Omental fat pad (tissue), 4 donors: ENCODE measurements around the gene TSPYL1. TPM values are rescaled to one million over a fixed set of nuclear protein-coding genes. Genes with fewer than 3 reads are reported as not detected.

Source experiments
- ATAC-seq: fragments of 150-250 bp; one replicate; pipeline ENCODE4 v1.9.1; 2016; ENCODE audit warnings: mild to moderate bottlenecking, moderate library complexity; ENCODE audit not compliant: low FRiP score
- DNase-seq: peaks from one replicate; pipeline ENCODE4 v3.0.0-alpha.2; 2019; ENCODE audit warnings: low spot score
- CTCF ChIP-seq, 3 donors: fragments of 450-650 bp; IDR thresholded peaks; one replicate each; pipeline ENCODE4 v1.5.1; 2016 to 2017; ENCODE audit warnings: antibody characterized with exemption in 3 of 3, mild to moderate bottlenecking in 3 of 3, moderate library complexity in 2 of 3
- total RNA-seq, 4 donors: library from RNA; depleted of rRNA; stranded (reverse); fragments of >200 nt; gene quantifications; one replicate each; pipeline ENCODE4 v1.1.0, GENCODE V29; 2016

Gene TSPYL1
- total RNA-seq, 4 donors from 2014 or later: 43.5 to 94.0 (median 65.1) TPM

GRCh38 chr6:116253505-116254296 lies 26.0 kb downstream of the TSPYL1 start, which contains the start of gene TSPYL4:
TSS of gene TSPYL4 (minus strand) at chr6:116254075. CDS start at chr6:116254008, 67 bp downstream.
- ATAC-seq (peak; percentile 97), DNase-seq (peak; percentile 92)
- no peak for TF ChIP-seq CTCF (IDR thresholded peaks at IDR 0.05)

GRCh38 chr6:116253188-116253504 lies 26.6 kb downstream of the TSPYL1 start:
- ATAC-seq (no peak), DNase-seq (no peak)
- TF ChIP-seq CTCF (IDR thresholded peaks at IDR 0.05): no peak

- DNase-seq: no peak
These were observed 28.0 kb downstream of the TSPYL1 start for GRCh38 chr6:116251568-116252384.

GRCh38 chr6:116248577-116248976 lies 31.2 kb downstream of the TSPYL1 start:
- no peak for ATAC-seq
- no peak for TF ChIP-seq CTCF (IDR thresholded peaks at IDR 0.05)
- DNase-seq: no peak

More at GRCh38 chr6:116251568-116252384, 28.0 kb downstream of the TSPYL1 start:
- ATAC-seq: no peak
- no peak for TF ChIP-seq CTCF (IDR thresholded peaks at IDR 0.05)

GRCh38 chr6:116247285-116247684 lies 32.4 kb downstream of the TSPYL1 start:
- no peak for ATAC-seq
- no peak for DNase-seq
- no peak for TF ChIP-seq CTCF (IDR thresholded peaks at IDR 0.05)

GRCh38 chr6:116246089-116246488 lies 33.6 kb downstream of the TSPYL1 start:
- DNase-seq (no peak), ATAC-seq (no peak)
- no peak for TF ChIP-seq CTCF (IDR thresholded peaks at IDR 0.05)
